Activated naive CD8-positive, alpha-beta T cell treated with anti-CD3 and anti-CD28 coated beads, Interleukin-2, amount 10 ng/mL, durations not matched to agents 7 days and 5 days (primary cell): Measurements from ENCODE around the gene OLFML2B. TPM values are rescaled to one million over a fixed set of nuclear protein-coding genes. Genes with fewer than 3 reads are reported as not detected.

Experiments used
- ATAC-seq: fragments of 150-1000 bp; cut with Tn5 transposase; one replicate; pipeline ENCODE4 v1.10.0; 2021; ENCODE audit warnings: low read depth, moderate library complexity
- POLR2A ChIA-PET: fragments of 350-600 bp; sonication (Branson Sonifier 250); formaldehyde crosslinking; loops from one replicate; lab custom pipeline; 2021; ENCODE audit warnings: antibody characterized with exemption; lab: Charles Lee
- DNase-seq: peaks from one replicate; pipeline ENCODE4 v3.0.0; 2021
- H3K27ac Mint-ChIP-seq: one replicate; pipeline ENCODE4 v1.8.0; 2022; ENCODE audit warnings: mild to moderate bottlenecking, mixed read lengths
- H3K27me3 Mint-ChIP-seq: one replicate; pipeline ENCODE4 v1.8.0; 2022; ENCODE audit warnings: mild to moderate bottlenecking, moderate library complexity, mixed read lengths
- H3K36me3 Mint-ChIP-seq: one replicate; pipeline ENCODE4 v1.8.0; 2021; ENCODE audit warnings: mild to moderate bottlenecking, mixed read lengths
- H3K4me1 Mint-ChIP-seq: one replicate; pipeline ENCODE4 v1.8.0; 2021; ENCODE audit warnings: mixed read lengths
- H3K4me3 Mint-ChIP-seq: one replicate; pipeline ENCODE4 v1.8.0; 2022; ENCODE audit warnings: mild to moderate bottlenecking, moderate library complexity, mixed read lengths
- H3K9me3 Mint-ChIP-seq: one replicate; pipeline ENCODE4 v1.8.0; 2021; ENCODE audit warnings: mixed read lengths
- total RNA-seq, 2 experiments: library from RNA; stranded (reverse); gene quantifications; one replicate each; pipeline ENCODE4 v1.2.3, GENCODE V29; 2021

The OLFML2B gene
- total RNA-seq, 2 experiments from 2014 or later, result 0.14 to 0.82 TPM

DNA sequence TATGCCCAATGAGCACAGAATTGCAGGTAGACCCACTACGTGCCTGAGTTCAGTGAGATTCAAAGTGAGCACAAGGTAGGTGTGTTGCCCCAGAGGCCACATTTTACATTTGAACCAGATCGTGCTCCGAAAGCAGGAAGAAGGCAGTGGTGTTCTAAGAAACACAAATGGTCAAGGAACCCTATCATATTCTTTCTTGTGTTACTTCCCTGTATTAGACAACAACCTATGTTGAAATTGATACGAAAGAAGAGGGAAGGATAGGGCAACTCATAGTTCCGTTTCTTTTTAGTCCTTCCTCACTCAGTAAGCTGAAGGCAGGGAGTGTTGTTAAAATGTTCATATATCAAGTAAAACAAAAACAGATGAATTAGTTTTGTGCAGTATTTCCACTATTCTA, 33.9 kb downstream of the OLFML2B start:
- Mint-ChIP-seq H3K36me3 (no peaks in the 10 kb centered on the region), H3K27me3 (peaks cover 2% of the 10 kb centered on the region), H3K9me3 (peaks cover 15% of the 10 kb centered on the region), H3K4me1 (no peaks in the 10 kb centered on the region), H3K4me3 (no peak overlapping the region), H3K27ac (no peak overlapping the region)
- ATAC-seq, result no peak
- no peak for DNase-seq
- POLR2A ChIA-PET, result no interaction called here

DNA sequence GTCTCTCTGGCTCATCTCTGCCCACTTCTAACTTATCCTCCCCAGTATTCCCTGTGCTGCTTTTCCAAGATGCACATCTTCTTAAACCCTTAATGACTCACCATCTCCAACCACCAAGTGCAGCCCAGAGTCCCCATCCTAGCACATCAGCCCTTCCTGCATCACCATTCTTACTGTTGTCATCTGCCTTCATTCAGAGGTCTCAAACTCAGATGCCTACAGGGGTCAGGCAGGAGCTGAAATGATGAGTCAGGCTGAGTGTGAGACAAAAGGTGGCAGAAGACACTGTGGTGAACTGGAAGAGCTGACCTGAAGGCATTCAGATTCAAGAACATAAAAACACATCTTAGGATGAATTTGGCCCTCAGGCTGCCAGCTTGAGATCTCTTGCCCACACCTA, 34.6 kb downstream of the OLFML2B start:
- Mint-ChIP-seq H3K4me1 (no peaks in the 10 kb centered on the region), H3K36me3 (no peaks in the 10 kb centered on the region), H3K27ac (no peak overlapping the region), H3K27me3 (peaks cover 2% of the 10 kb centered on the region), H3K4me3 (no peak overlapping the region), H3K9me3 (peaks cover 15% of the 10 kb centered on the region)
- POLR2A ChIA-PET, result no interaction called here
- DNase-seq (no peak), ATAC-seq (no peak)

DNA sequence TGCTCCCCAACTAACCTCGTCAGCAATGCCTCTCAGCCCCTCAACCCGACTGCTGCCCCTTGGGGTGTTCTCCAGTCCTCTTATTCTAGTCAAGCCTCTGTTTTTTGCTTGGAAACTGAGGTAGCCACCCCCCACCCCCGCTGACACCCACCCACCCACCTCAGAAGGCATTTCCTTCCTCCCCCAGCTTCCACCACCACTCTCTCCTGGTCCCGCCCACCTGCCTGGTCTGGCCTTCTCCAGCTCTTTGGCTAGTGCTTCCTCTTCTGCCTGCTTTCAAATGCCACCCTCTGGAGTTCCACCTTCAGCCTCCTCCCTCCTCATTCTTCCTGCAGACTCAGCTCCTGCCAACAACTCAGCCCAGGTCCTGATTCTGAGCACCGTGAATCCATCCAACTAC, 35.3 kb downstream of the OLFML2B start:
- H3K4me3 Mint-ChIP-seq, result no peak overlapping the region
- H3K27me3 Mint-ChIP-seq, result peaks cover 2% of the 10 kb centered on the region
- no peak for ATAC-seq
- peaks cover 15% of the 10 kb centered on the region for H3K9me3 Mint-ChIP-seq
- no peaks in the 10 kb centered on the region for H3K36me3 Mint-ChIP-seq
- DNase-seq, result no peak
- POLR2A ChIA-PET, result no interaction called here
- no peak overlapping the region for H3K27ac Mint-ChIP-seq
- H3K4me1 Mint-ChIP-seq, result no peaks in the 10 kb centered on the region

DNA sequence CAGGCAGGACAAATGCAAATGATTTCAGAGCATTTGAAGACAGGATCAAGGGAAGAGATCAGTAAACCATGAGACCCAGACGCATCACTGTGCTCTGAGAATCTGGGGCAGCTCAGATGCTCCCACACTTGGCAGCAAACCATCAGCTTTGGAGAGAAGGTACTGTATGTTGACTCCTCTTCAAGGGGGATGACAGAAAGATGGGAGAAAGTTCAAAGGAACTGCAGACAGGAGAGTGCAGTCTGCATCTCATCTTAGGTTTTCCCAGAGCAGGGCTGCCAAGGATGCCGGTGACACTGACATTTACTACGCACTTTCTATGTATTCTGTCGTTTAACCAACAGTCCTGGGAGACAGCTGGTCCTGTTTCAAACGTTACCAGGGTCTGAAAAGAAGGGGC, 35.8 kb downstream of the OLFML2B start:
- peaks cover 2% of the 10 kb centered on the region for H3K27me3 Mint-ChIP-seq
- H3K4me3 Mint-ChIP-seq, result no peak overlapping the region
- no peak overlapping the region for H3K27ac Mint-ChIP-seq
- H3K9me3 Mint-ChIP-seq, result peaks cover 15% of the 10 kb centered on the region
- DNase-seq (no peak), ATAC-seq (no peak)
- no peaks in the 10 kb centered on the region for H3K36me3 Mint-ChIP-seq
- POLR2A ChIA-PET, result no interaction called here
- H3K4me1 Mint-ChIP-seq, result no peaks in the 10 kb centered on the region

DNA sequence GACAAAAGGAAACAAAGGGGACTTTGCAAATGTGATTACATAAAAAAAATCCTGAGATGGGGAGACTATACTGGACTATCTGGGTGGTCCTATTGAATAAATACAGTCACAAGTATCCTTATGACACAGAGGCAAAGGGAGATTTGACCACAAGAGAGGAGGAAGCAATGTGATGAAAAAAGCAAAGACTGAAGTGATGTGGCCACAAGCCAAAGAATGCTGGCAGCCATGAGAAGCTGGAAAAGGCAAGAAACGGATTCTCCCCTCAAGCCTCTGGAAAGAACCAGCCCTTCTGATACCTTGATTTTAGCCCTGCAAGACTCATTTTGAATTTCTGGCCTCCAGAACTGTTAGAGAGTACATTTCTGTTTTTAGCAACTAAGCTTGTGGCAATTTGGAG, 36.4 kb downstream of the OLFML2B start:
- ATAC-seq (no peak), DNase-seq (no peak)
- Mint-ChIP-seq H3K4me1 (no peaks in the 10 kb centered on the region), H3K4me3 (no peak overlapping the region), H3K27me3 (peaks cover 2% of the 10 kb centered on the region), H3K9me3 (peaks cover 15% of the 10 kb centered on the region), H3K27ac (no peak overlapping the region), H3K36me3 (no peaks in the 10 kb centered on the region)
- POLR2A ChIA-PET, result no interaction called here

DNA sequence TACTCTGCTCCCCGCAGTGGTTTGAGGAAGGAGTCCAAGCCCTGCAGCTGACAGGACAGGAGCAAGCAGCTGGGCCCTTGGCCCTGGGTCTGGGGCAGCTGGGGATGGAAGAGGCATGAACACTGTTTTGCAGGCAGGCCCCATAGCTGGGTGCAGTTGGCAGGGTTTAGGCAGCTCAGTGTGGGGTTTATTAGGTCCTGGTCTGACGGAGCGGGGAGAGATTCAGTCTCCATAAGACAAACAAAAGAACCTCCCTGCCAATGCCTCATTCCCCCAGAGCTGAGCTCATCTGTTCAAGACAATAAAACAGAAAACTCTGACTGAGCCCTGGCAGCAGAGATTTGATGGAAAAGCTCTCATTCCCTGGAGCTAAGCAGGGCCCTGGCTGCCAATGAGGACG, 37.3 kb downstream of the OLFML2B start:
- no peaks in the 10 kb centered on the region for H3K27me3 Mint-ChIP-seq
- H3K4me3 Mint-ChIP-seq, result no peak overlapping the region
- H3K9me3 Mint-ChIP-seq, result peaks cover 15% of the 10 kb centered on the region
- H3K4me1 Mint-ChIP-seq, result no peaks in the 10 kb centered on the region
- H3K36me3 Mint-ChIP-seq, result no peaks in the 10 kb centered on the region
- POLR2A ChIA-PET, result no interaction called here
- no peak overlapping the region for H3K27ac Mint-ChIP-seq
- ATAC-seq (no peak), DNase-seq (no peak)

DNA sequence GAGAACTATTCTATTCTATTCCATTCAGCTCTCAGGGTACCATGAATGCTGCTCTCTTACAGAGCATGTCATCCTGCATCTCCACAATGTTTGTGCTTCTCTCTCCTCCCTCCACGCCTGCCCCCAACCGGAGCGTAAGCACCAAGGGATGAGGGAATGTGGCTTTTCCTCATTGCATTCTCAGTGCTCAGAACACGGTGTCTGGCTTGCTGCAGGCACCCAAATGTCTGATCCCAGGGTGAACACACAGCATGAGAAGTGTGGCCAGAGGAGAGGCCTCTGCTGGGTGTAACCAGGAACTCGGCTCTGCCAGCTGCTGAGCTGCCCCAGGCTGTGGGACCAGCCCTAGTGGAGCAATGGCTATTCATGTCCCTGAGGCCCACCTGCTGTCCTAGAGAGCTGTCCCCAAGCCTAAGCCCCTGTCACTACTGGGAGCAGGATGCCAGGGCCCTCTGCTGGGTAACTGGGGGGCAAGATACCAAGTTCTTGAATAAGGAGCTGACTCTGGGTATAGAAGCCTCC, 38.3 kb downstream of the OLFML2B start:
- ATAC-seq (no peak), DNase-seq (no peak)
- Mint-ChIP-seq H3K4me3 (no peak overlapping the region), H3K36me3 (no peaks in the 10 kb centered on the region), H3K27me3 (peaks cover 2% of the 10 kb centered on the region), H3K4me1 (no peaks in the 10 kb centered on the region), H3K9me3 (peaks cover 12% of the 10 kb centered on the region), H3K27ac (no peak overlapping the region)
- POLR2A ChIA-PET, result no interaction called here

DNA sequence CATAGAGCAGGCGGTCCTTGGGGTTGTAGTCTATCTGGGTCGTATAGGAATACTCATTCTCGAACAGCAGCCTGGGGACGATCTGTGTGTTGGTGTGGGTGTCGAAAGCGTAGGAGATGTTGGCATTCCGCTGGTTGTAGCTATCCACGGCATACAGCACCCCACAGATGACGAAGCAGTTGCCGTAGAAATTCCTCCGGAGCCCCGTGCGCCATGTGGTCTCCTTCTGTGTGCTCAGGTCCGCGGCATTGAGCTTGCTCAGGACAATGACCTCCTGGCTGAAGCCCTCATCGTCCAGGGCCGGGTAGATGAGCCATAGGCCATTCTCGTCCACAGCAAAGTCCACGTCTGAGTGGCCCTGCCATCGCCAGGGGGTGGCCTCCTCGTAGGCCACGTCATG, 39.9 kb downstream of the OLFML2B start:
- Mint-ChIP-seq H3K9me3 (peaks cover 8% of the 10 kb centered on the region), H3K27ac (no peak overlapping the region), H3K4me1 (no peaks in the 10 kb centered on the region), H3K27me3 (peaks cover 2% of the 10 kb centered on the region), H3K36me3 (no peaks in the 10 kb centered on the region), H3K4me3 (no peak overlapping the region)
- DNase-seq, result no peak
- POLR2A ChIA-PET, result no interaction called here
- ATAC-seq, result no peak

DNA sequence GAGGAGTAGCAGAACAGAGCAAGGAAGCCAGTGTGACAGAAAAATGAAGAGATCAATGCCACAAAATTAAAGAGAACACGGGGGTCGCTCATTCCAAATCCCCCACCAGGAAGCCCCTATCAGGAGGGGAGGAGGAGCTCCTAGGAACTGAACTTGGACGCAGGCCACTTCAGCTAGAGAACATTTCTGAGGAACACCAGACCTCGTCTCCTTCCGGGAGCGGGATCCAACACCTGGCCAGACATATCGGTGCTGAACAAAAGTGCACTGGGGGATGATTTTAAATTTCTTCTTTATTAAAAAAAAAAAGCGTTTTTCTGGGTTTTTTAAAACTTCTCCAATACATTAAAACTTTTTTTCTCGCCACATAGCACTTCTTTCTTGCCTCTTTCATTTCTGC, 40.8 kb downstream of the OLFML2B start:
- Mint-ChIP-seq H3K4me3 (no peak overlapping the region), H3K9me3 (peaks cover 8% of the 10 kb centered on the region), H3K36me3 (no peaks in the 10 kb centered on the region), H3K4me1 (no peaks in the 10 kb centered on the region), H3K27me3 (peaks cover 2% of the 10 kb centered on the region), H3K27ac (no peak overlapping the region)
- POLR2A ChIA-PET, result no interaction called here
- ATAC-seq (no peak), DNase-seq (no peak)

DNA sequence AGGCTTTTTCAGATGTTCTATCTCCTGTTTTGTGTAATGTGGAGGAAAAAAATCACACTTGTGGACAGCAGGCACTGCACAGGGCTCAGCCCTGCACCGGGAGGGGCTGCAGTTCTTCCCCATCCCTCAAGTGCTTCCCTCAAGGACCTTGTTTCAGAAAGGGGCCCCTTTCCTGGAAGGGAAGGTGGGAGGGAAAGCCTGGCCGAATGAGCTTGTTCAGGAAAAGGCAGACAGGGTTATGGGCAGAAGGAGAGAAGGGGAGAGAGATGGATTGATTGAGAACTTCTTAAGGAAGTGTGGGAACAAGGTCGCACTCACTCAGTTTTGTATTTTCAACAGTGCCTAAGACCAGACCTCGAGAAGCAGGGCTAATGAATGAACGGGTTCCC, 41.2 kb downstream of the OLFML2B start:
- H3K36me3 Mint-ChIP-seq, result no peaks in the 10 kb centered on the region
- peaks cover 2% of the 10 kb centered on the region for H3K27me3 Mint-ChIP-seq
- H3K4me3 Mint-ChIP-seq, result no peak overlapping the region
- H3K9me3 Mint-ChIP-seq, result peaks cover 4% of the 10 kb centered on the region
- DNase-seq (no peak), ATAC-seq (no peak)
- H3K27ac Mint-ChIP-seq, result no peak overlapping the region
- POLR2A ChIA-PET, result no interaction called here
- H3K4me1 Mint-ChIP-seq, result no peaks in the 10 kb centered on the region

DNA sequence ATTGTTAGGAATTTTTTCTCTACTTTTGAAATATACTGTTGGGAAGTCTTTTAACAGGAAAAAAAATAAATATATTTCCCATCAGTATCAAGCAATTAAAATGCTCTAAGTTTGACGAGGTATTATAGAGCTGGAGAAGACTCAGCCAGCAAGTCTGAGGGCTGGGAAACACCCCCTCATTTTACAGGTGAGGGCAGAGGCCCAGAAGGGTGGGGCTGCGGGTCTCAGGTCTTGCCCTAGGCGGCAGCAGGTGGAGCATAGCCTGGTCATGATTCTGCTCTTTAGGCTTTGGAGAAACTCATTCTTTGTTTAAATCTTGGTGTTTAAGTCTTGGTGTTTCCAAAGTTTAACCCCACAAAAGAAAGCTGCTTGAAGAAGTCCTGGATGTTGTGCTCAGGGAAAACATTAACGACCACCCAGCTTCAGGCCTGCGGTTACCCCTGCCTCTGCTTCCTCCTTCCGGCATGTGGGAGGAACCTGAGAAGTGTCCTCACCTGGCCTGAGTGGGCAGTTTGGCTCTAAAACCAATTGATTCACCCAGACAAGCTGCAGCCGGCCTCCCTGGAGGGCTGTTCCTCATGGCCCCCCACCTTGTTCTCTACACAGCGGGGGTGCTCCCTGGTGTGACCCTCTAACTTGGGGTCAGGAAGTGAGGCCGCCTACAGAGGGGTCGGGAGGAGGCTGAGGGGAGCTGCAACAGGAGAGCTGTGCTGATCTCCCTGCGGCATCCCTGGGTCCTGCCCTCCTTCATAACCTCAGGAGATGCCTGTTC, 41.7 kb downstream of the OLFML2B start:
- ATAC-seq, result no peak
- no peaks in the 10 kb centered on the region for H3K9me3 Mint-ChIP-seq
- DNase-seq, result no peak
- H3K4me3 Mint-ChIP-seq, result no peak overlapping the region
- no peaks in the 10 kb centered on the region for H3K36me3 Mint-ChIP-seq
- H3K27ac Mint-ChIP-seq, result no peak overlapping the region
- H3K4me1 Mint-ChIP-seq, result no peaks in the 10 kb centered on the region
- POLR2A ChIA-PET, result no interaction called here
- peaks cover 2% of the 10 kb centered on the region for H3K27me3 Mint-ChIP-seq

DNA sequence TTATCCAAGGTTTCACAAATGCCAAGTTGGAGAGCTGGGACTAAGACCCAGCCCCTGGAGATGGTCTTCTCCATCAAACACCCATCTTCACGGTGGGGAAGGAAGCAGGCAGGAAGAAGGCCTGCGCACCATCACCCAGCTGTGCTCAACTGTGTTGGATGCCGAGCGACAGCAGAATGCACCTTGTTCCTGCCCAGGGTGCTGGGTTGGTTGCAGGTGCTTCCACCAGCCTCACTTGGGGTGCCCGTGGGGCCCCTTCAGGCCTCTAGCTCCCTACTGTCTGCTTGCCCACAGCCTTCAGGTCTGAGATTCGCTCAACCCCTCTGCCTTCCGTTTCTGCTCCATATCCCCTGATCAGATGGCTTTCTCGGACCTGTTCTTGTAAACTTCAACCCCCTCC, 42.5 kb downstream of the OLFML2B start:
- H3K4me3 Mint-ChIP-seq, result no peak overlapping the region
- no peak for ATAC-seq
- POLR2A ChIA-PET, result interaction anchor here (0.6 kb wide), 1 partner anchor 152 kb away, joined by 5 read pairs; no protein-coding TSS in a partner anchor
- no peaks in the 10 kb centered on the region for H3K36me3 Mint-ChIP-seq
- H3K9me3 Mint-ChIP-seq, result no peaks in the 10 kb centered on the region
- no peak for DNase-seq
- H3K4me1 Mint-ChIP-seq, result no peaks in the 10 kb centered on the region
- no peak overlapping the region for H3K27ac Mint-ChIP-seq
- peaks cover 2% of the 10 kb centered on the region for H3K27me3 Mint-ChIP-seq

DNA sequence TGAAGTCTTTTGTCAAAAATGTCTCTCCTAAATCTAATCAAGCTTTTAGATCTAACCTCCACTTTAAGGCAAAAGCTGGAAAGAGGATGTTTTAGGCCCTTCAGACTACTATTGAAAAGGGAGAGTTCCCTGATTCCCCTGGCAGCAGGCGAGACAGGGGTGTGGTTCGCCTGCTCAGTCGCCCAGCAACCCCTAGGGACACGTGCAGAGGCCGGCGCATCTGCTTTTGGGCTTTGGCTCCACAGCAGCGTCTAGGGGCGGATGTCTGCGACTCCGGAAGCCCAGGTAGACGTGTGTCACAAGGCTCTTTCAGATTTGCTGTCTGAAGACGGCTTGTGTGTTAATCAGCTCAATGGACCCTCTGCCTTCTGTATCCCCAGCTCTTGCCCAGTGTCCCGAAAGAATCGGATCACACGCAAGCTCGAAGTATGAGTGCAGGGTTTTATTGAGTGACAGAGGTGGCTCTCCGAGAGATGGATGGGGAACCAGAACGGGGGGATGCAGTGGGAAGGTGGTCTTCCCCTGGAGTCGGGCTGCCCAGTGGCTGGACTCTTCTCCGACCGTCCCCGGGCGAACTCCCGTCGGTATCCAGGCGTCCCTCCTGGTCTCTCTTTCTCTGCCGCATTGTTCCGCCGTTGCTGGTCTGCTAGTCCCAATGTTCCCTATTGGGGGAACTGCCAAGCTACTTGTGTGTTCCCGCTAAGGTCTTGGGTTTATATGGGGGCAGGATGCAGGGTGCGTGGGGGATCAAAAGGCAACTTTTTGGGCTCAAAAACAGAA, 45.5 kb downstream of the OLFML2B start:
- ATAC-seq, result no peak
- Mint-ChIP-seq H3K36me3 (no peaks in the 10 kb centered on the region), H3K27me3 (peaks cover 2% of the 10 kb centered on the region), H3K4me1 (no peaks in the 10 kb centered on the region), H3K27ac (no peak overlapping the region), H3K4me3 (no peak overlapping the region), H3K9me3 (no peaks in the 10 kb centered on the region)
- no peak for DNase-seq
- POLR2A ChIA-PET, result no interaction called here
